Measurements from ENCODE around the gene TSPAN10.

The TSPAN10 gene

GRCh38 chr17:81690549-81690948 is 53.6 kb downstream of the TSPAN10 start:
- no peak for DNase-seq

- no peak for DNase-seq
Measured at GRCh38 chr17:81691196-81691595, 54.2 kb downstream of the TSPAN10 start.

DNA sequence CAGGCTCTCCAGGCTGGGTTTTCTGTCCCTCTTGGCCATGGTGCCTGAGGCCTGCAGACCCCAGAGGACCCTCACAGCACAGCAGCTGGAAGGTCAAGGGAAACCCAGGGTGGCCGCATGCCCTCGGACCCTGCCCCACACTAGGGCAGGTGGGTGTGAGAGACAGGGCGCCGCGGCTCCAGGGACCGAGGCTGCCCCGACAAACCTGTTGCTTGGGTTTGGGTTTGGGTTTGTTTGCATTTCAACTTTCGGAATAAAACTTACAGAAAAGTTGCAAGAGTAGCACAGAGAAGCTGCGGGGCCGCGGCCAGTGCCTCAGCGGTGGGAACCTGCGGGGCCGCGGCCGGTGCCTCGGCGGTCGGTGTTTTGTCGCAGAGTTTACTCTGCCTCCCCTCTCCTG is 54.6 kb downstream of the TSPAN10 start:
- no peak for DNase-seq

DNA sequence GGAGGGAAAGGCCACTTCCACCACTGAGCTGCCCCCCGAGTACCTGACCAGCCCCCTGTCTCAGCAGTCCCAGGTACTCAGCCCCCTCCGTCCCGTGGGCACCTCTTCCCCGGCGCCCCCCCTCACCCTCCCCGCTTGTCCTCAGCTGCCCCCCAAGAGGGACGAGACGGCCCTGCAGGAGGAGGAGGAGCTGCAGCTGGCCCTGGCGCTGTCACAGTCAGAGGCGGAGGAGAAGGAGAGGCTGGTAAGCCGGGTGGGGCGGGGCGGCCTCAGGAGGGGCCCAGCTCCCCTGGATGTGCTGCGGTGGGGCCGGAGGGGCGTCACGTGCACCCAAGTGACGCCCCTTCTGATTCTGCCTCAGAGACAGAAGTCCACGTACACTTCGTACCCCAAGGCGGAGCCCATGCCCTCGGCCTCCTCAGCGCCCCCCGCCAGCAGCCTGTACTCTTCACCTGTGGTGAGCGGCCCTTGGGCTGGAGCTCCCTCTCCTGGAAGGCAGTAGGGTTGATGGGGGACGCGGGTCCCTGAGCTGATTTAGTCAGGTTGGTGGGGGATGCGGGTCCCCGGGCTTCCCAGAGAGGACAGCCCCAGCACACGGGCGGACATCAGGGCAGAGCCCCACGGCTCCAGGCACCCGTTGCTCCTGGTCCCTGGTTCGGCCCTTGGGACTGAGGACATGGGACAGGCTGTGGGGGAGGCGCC is 56.7 kb downstream of the TSPAN10 start:
- DNase-seq, result no peak

GRCh38 chr17:81694810-81695209 is 57.8 kb downstream of the TSPAN10 start:
- DNase-seq, result no peak

GRCh38 chr17:81695211-81695610 is 58.2 kb downstream of the TSPAN10 start:
- DNase-seq, result no peak

DNA sequence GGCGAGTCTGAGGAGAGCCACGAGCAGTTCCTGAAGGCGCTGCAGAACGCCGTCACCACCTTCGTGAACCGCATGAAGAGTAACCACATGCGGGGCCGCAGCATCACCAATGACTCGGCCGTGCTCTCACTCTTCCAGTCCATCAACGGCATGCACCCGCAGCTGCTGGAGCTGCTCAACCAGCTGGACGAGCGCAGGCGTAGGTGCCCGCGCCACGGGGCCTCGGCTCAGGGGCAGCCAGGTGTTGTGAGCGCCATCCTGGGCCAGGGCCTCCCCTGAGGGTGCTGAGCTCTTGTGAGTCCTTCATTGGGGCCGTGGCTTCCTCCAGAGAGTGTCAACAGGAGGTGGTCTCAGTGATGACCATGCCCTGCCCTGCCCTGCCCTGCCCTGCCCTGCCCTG is 58.8 kb downstream of the TSPAN10 start:
- DNase-seq, result no peak

DNA sequence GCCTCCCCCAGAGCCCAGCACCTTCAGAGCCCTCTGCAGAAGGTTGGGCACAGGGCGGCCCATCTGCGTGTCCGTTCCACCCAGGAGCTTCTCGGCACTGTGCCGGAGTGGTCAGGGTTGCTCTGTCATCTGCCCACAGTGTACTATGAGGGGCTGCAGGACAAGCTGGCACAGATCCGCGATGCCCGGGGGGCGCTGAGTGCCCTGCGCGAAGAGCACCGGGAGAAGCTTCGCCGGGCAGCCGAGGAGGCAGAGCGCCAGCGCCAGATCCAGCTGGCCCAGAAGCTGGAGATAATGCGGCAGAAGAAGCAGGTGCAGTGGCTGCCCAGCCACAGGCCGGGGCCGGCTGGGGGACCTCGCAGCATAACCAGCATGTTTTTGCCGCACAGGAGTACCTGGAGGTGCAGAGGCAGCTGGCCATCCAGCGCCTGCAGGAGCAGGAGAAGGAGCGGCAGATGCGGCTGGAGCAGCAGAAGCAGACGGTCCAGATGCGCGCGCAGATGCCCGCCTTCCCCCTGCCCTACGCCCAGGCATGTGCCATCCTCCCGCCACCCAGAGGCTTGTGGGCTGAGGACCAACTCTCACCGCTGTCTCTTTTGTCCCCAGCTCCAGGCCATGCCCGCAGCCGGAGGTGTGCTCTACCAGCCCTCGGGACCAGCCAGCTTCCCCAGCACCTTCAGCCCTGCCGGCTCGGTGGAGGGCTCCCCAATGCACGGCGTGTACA is 59.4 kb downstream of the TSPAN10 start:
- DNase-seq, result no peak

GRCh38 chr17:81697261-81698044 is 60.5 kb downstream of the TSPAN10 start:
- DNase-seq, result no peak

Measured in NCI-H2107 (cell line).